Caco-2 (cell line): ENCODE results near the gene MAPK11. TPM values are rescaled to one million over a fixed set of nuclear protein-coding genes. Genes with fewer than 3 reads are reported as not detected.

Experiments
- BruUV-seq: library from RNA; stranded (reverse); fragments of 400-500 nt; replicated peaks from 2 replicates; lab custom pipeline; 2021; lab: Mats Ljungman, UMichigan
- CTCF ChIA-PET: fragments of 300-600 bp; sonication (Branson Sonifier 250); formaldehyde crosslinking; loops from one replicate; lab custom pipeline; 2022; ENCODE audit warnings: antibody characterized with exemption; lab: Charles Lee
- POLR2A ChIA-PET: fragments of 300-600 bp; sonication (Branson Sonifier 250); formaldehyde crosslinking; loops from one replicate; lab custom pipeline; 2022; ENCODE audit warnings: antibody characterized with exemption; lab: Charles Lee
- DNase-seq, 2 experiments: peaks; one replicate each; pipeline versions ENCODE4 v3.0.0 to v3.0.0-alpha.2; 2020 to 2022
- H3K27me3 ChIP-seq: replicated peaks from 2 replicates; pipeline ENCODE4 v1.6.0; 2011; ENCODE audit warnings: low read length; ENCODE audit not compliant: control insufficient read depth, insufficient read depth
- H3K36me3 ChIP-seq: 2 replicates; pipeline ENCODE4 v1.5.1; 2011; ENCODE audit warnings: low read length; ENCODE audit not compliant: control insufficient read depth, insufficient read depth
- H3K4me1 ChIP-seq: fragments of 250-450 bp; sonication (Bioruptor Pico); 2 replicates; pipeline ENCODE4 v1.5.1; 2020; ENCODE audit warnings: mild to moderate bottlenecking
- H3K4me3 ChIP-seq: 2 replicates; pipeline ENCODE4 v1.5.1; 2011; ENCODE audit warnings: low read depth, mild to moderate bottlenecking, control low read depth, low read length
- H3K9me3 ChIP-seq: fragments of 250-450 bp; sonication (Bioruptor Pico); 2 replicates; pipeline ENCODE4 v1.5.1; 2020; ENCODE audit warnings: mild to moderate bottlenecking, moderate library complexity
- H3K27ac Mint-ChIP-seq: one replicate; pipeline ENCODE4 v1.8.0; 2022; ENCODE audit warnings: mixed read lengths; ENCODE audit not compliant: unreplicated experiment
- H3K27me3 Mint-ChIP-seq: one replicate; pipeline ENCODE4 v1.8.0; 2022; ENCODE audit warnings: mixed read lengths; ENCODE audit not compliant: insufficient read depth, unreplicated experiment
- H3K36me3 Mint-ChIP-seq: one replicate; pipeline ENCODE4 v1.8.0; 2022; ENCODE audit warnings: mild to moderate bottlenecking, mixed read lengths; ENCODE audit not compliant: insufficient read depth, unreplicated experiment
- H3K4me1 Mint-ChIP-seq: one replicate; pipeline ENCODE4 v1.8.0; 2022; ENCODE audit warnings: low read depth, mixed read lengths; ENCODE audit not compliant: unreplicated experiment
- H3K4me3 Mint-ChIP-seq: one replicate; pipeline ENCODE4 v1.8.0; 2022; ENCODE audit warnings: mild to moderate bottlenecking, moderate library complexity, mixed read lengths; ENCODE audit not compliant: unreplicated experiment
- H3K9me3 Mint-ChIP-seq: one replicate; pipeline ENCODE4 v1.8.0; 2022; ENCODE audit warnings: mixed read lengths; ENCODE audit not compliant: unreplicated experiment
- CTCF ChIP-seq, 2 experiments: fragments of 200-600 bp in 1 of 2; IDR thresholded peaks; 1 replicate in 1 of 2; 2 replicates in 1 of 2; pipeline versions ENCODE4 v1.5.1 to v1.8.0; 2011 to 2022; ENCODE audit warnings: antibody characterized with exemption in 1 of 2, control low read depth in 1 of 2, inconsistent platforms in 1 of 2, low read depth in 1 of 2, low read length in 1 of 2, mild to moderate bottlenecking in 1 of 2, moderate library complexity in 1 of 2; ENCODE audit not compliant: insufficient read depth in 1 of 2, severe bottlenecking in 1 of 2, unreplicated experiment in 1 of 2
- intact Hi-C: fragments of 100-400 bp; cut with micrococcal nuclease; formaldehyde crosslinking; loops from one replicate; pipeline ENCODE4 v1.10.0; 2022; ENCODE audit not compliant: unreplicated experiment
- total RNA-seq: library from RNA; stranded (reverse); gene quantifications from 2 replicates; pipeline ENCODE4 v1.2.3, GENCODE V29; 2022

The MAPK11 gene
- total RNA-seq, 1 experiment from 2014 or later = 1.3 TPM

GRCh38 chr22:50238755-50239154, 31.4 kb downstream of the MAPK11 start:
- Histone ChIP-seq H3K36me3 (no peaks in the 10 kb centered on the region; the same call in 1 of the 2 replicates), H3K4me3 (no peak overlapping the region), H3K4me1 (no peaks in the 10 kb centered on the region), H3K9me3 (no peaks in the 10 kb centered on the region), H3K27me3 (no peaks in the 10 kb centered on the region)
- H3K4me1 Mint-ChIP-seq = peaks cover 8% of the 10 kb centered on the region
- DNase-seq = no peak
- no peak overlapping the region for H3K4me3 Mint-ChIP-seq
- TF ChIP-seq CTCF (IDR thresholded peaks at IDR 0.05; ENCODE audit: insufficient read depth in 1 of 2, low read depth in 1 of 2, low read length in 1 of 2, severe bottlenecking in 1 of 2, unreplicated experiment in 1 of 2) = no peak
- ChIA-PET CTCF (no interaction called here), POLR2A (no interaction called here)
- no TSS peak for BruUV-seq
- no peaks in the 10 kb centered on the region for H3K9me3 Mint-ChIP-seq
- no peak overlapping the region for H3K27ac Mint-ChIP-seq
- H3K27me3 Mint-ChIP-seq = no peaks in the 10 kb centered on the region
- intact Hi-C loops = no loop called here
- H3K36me3 Mint-ChIP-seq = peaks cover 30% of the 10 kb centered on the region

GRCh38 chr22:50236731-50237409, 33.3 kb downstream of the MAPK11 start:
- H3K4me1 ChIP-seq = no peaks in the 10 kb centered on the region
- ChIA-PET POLR2A (no interaction called here), CTCF (interaction anchor here (0.6 to 1.0 kb wide), 3 partner anchors 14 to 50 kb away, joined by 3 to 9 read pairs (median 3); partner anchors contain the start of gene HDAC10)
- Mint-ChIP-seq H3K36me3 (peaks cover 30% of the 10 kb centered on the region), H3K27ac (no peak overlapping the region), H3K27me3 (no peaks in the 10 kb centered on the region), H3K4me3 (no peak overlapping the region), H3K9me3 (no peaks in the 10 kb centered on the region), H3K4me1 (peaks cover 7% of the 10 kb centered on the region)
- H3K4me3 ChIP-seq = no peak overlapping the region
- peak; percentile 37 to 53 for TF ChIP-seq CTCF (IDR thresholded peaks at IDR 0.05; ENCODE audit: insufficient read depth in 1 of 2, low read depth in 1 of 2, low read length in 1 of 2, severe bottlenecking in 1 of 2, unreplicated experiment in 1 of 2)
- H3K36me3 ChIP-seq = no peaks in the 10 kb centered on the region; the same call in 1 of the 2 replicates
- intact Hi-C loops = no loop called here
- H3K9me3 ChIP-seq = no peaks in the 10 kb centered on the region
- H3K27me3 ChIP-seq = no peaks in the 10 kb centered on the region
- no TSS peak for BruUV-seq
- no peak for DNase-seq

- CTCF ChIA-PET = no interaction called here
- H3K27me3 ChIP-seq = no peaks in the 10 kb centered on the region
- POLR2A ChIA-PET = no interaction called here
- BruUV-seq = no TSS peak
- H3K27me3 Mint-ChIP-seq = no peaks in the 10 kb centered on the region
- no peaks in the 10 kb centered on the region for H3K9me3 ChIP-seq
- no peaks in the 10 kb centered on the region for H3K9me3 Mint-ChIP-seq
- H3K27ac Mint-ChIP-seq = no peak overlapping the region
- intact Hi-C loops = no loop called here
- TF ChIP-seq CTCF (IDR thresholded peaks at IDR 0.05; ENCODE audit: insufficient read depth in 1 of 2, low read depth in 1 of 2, low read length in 1 of 2, severe bottlenecking in 1 of 2, unreplicated experiment in 1 of 2) = no peak
- H3K4me1 ChIP-seq = no peaks in the 10 kb centered on the region
- H3K36me3 Mint-ChIP-seq = peaks cover 38% of the 10 kb centered on the region
- no peak overlapping the region for H3K4me3 Mint-ChIP-seq
- no peaks in the 10 kb centered on the region for H3K4me1 Mint-ChIP-seq
- no peaks in the 10 kb centered on the region; the same call in 1 of the 2 replicates for H3K36me3 ChIP-seq
- H3K4me3 ChIP-seq = no peak overlapping the region
- DNase-seq = no peak
Observed at GRCh38 chr22:50233223-50233622, 37.0 kb downstream of the MAPK11 start.
